ENCODE results near the gene KIR3DL2.
A peak's percentile ranks its signal among the peaks of the same experiment; 100 is the strongest.
"Not testable (repeated sequence)": the region's sequence is repeated elsewhere in the genome, so short reads cannot be mapped to it uniquely, and the experiment has no call there.

The KIR3DL2 gene

DNA sequence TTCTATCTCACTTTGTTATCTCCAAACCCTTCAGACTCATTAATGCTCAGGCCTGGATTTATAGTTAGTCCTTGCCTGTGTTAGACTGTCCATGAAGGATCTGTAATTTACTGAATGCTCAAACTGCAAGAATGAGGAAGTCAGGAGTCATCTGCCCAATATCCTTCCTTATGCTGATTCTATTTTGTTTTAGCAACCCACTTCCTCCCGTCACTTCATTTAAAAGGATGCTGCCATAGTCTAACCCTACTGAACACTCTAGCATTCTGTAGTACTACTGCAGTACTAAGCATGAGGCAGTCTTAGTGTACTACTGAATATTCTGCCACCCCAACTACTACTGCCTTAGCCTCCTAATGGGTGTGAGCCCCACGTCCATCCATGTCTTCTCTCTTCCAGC is 25.3 kb downstream of the KIR3DL2 start:
- Histone ChIP-seq H3K27ac (ENCODE audit: low read length) (no peak overlapping the region), H3K27me3 (ENCODE audit: insufficient read depth, low read length) (peaks cover 10% of the 10 kb centered on the region; the same call in 1 of the 2 replicates), H3K4me1 (ENCODE audit: insufficient read depth, low read length) (no peaks in the 10 kb centered on the region; the same call in 1 of the 2 replicates), H3K4me3 (ENCODE audit: low read length) (no peak overlapping the region), H3K9ac (ENCODE audit: low read depth, low read length) (no peak overlapping the region), H3K9me3 (ENCODE audit: insufficient read depth, low read depth, low read length) (no peaks in the 10 kb centered on the region; the same call in 1 of the 2 replicates), H3K36me3 (ENCODE audit: insufficient read depth, low read depth, low read length) (no peaks in the 10 kb centered on the region)

DNA sequence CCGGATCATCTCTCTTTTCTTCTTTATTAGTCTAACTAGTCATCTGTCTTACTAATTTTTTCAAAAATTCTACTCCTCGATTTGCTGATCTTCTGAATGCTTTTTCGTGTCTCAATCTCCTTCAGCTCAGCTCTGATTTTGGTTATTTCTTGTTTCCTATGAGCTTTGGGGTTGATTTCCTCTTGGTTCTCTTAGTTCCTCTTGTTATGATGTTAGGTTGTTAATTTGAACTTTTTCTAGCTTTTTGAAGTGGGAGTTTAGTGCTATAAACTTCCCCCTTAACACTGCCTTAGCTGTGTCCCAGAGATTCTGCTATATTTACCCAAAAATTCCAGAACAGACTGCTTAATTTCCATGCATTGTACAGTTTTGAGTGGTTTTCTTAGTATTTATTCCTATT is 27.2 kb downstream of the KIR3DL2 start:
- H3K27ac ChIP-seq (ENCODE audit: low read length) = no peak overlapping the region
- no peaks in the 10 kb centered on the region; the same call in 1 of the 2 replicates for H3K4me1 ChIP-seq (ENCODE audit: insufficient read depth, low read length)
- H3K9ac ChIP-seq (ENCODE audit: low read depth, low read length) = no peak overlapping the region
- H3K36me3 ChIP-seq (ENCODE audit: insufficient read depth, low read depth, low read length) = no peaks in the 10 kb centered on the region
- H3K4me3 ChIP-seq (ENCODE audit: low read length) = no peak overlapping the region
- H3K27me3 ChIP-seq (ENCODE audit: insufficient read depth, low read length) = peaks cover 17% of the 10 kb centered on the region
- no peaks in the 10 kb centered on the region; the same call in 1 of the 2 replicates for H3K9me3 ChIP-seq (ENCODE audit: insufficient read depth, low read depth, low read length)

DNA sequence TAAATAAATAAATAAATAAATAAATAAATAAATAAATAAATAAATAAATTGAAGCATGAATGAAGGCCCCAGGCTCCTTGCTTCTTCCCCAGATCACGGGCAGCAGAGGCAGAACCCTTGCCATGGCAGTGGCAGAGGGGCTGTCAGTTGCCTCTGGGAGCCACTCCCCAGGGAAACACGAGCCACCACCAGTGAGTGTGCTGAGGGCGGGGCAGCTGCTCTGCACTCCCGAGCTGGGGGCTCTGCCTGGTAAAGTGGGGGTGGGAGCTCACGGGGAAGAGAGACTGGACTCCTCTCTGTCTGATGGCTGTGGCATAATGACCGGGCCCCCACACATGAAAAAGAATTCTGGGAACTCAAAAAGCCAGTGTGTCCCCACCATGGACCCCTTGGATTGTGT is 31.6 kb downstream of the KIR3DL2 start:
- H3K9ac ChIP-seq (ENCODE audit: low read depth, low read length) = no peak overlapping the region

DNA sequence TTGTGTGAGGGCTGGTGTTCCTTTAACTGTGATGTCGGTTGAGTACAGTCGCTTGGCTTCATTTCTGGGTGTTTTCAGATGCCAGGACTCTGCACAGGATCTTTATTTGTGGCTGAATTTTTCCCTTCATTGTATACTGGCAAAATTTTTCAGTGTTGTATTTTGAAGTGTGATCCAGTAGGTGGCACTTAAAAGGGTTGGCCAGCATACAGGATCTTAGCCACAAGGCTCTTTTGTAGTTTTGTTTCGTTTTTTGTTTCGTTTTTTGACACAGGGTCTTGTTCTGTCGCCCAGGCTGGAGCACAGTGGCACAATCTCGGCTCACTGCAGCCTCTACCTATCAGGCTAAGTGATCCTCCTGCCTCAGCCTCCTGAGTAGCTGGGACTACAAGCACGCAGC is 32.5 kb downstream of the KIR3DL2 start:
- Histone ChIP-seq H3K9ac (ENCODE audit: low read depth, low read length) (no peak overlapping the region), H3K27ac (ENCODE audit: low read length) (no peak overlapping the region), H3K36me3 (ENCODE audit: insufficient read depth, low read depth, low read length) (no peaks in the 10 kb centered on the region), H3K9me3 (ENCODE audit: insufficient read depth, low read depth, low read length) (no peaks in the 10 kb centered on the region), H3K4me3 (ENCODE audit: low read length) (no peak overlapping the region), H3K27me3 (ENCODE audit: insufficient read depth, low read length) (peaks cover 10% of the 10 kb centered on the region), H3K4me1 (ENCODE audit: insufficient read depth, low read length) (no peaks in the 10 kb centered on the region; the same call in 1 of the 2 replicates)

More for the DNA sequence above, 31.6 kb downstream of the KIR3DL2 start:
- H3K4me3 ChIP-seq (ENCODE audit: low read length) = no peak overlapping the region
- H3K27me3 ChIP-seq (ENCODE audit: insufficient read depth, low read length) = peaks cover 10% of the 10 kb centered on the region
- H3K36me3 ChIP-seq (ENCODE audit: insufficient read depth, low read depth, low read length) = no peaks in the 10 kb centered on the region
- H3K4me1 ChIP-seq (ENCODE audit: insufficient read depth, low read length) = no peaks in the 10 kb centered on the region; the same call in 1 of the 2 replicates
- no peaks in the 10 kb centered on the region for H3K9me3 ChIP-seq (ENCODE audit: insufficient read depth, low read depth, low read length)
- no peak overlapping the region for H3K27ac ChIP-seq (ENCODE audit: low read length)

DNA sequence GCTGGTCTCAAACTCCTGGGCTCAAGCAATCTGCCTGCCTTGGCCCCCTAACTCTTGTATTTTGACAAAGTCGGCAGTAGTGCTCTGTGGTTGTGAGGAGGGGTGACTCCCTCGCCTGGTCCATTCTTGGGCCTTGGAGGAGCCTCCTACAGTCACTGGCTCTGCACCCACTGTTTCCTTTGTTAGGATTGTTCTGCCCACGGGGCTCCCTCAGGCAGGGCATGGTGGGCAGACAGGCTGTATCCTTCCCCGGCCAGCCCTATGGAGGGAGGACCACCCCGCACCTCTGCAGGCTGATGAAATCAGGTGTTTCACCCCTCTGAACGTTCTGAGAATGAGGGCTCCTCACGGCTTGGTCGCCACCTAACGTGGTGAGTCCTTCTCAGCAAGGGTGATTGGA is 33.0 kb downstream of the KIR3DL2 start:
- Histone ChIP-seq H3K27me3 (ENCODE audit: insufficient read depth, low read length) (peaks cover 10% of the 10 kb centered on the region), H3K9ac (ENCODE audit: low read depth, low read length) (no peak overlapping the region), H3K9me3 (ENCODE audit: insufficient read depth, low read depth, low read length) (no peaks in the 10 kb centered on the region), H3K4me1 (ENCODE audit: insufficient read depth, low read length) (no peaks in the 10 kb centered on the region; the same call in 1 of the 2 replicates), H3K4me3 (ENCODE audit: low read length) (no peak overlapping the region), H3K36me3 (ENCODE audit: insufficient read depth, low read depth, low read length) (no peaks in the 10 kb centered on the region), H3K27ac (ENCODE audit: low read length) (no peak overlapping the region)

DNA sequence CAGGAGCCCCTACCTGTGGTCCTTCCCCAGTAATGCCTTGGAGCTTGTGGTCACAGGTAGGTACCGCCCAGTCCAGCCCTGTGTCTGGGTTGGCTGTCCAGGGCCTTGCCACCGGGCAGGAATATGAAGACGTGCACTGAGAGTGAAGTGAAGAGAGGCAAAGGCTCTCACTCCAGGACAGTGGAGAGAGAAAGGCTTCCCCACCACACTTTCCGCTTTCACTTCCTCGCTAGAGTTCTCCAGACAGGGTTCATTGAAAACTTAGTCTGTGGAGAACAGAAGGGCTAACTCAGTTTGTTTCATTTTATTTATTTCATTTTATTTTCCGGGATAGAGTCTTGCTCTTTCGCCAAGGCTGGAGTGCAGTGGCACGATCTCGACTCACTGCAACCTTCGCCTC is 38.0 kb downstream of the KIR3DL2 start:
- no peaks in the 10 kb centered on the region for H3K27me3 ChIP-seq (ENCODE audit: insufficient read depth, low read length)
- H3K9me3 ChIP-seq (ENCODE audit: insufficient read depth, low read depth, low read length) = no peaks in the 10 kb centered on the region
- no peaks in the 10 kb centered on the region for H3K36me3 ChIP-seq (ENCODE audit: insufficient read depth, low read depth, low read length)
- no peak overlapping the region for H3K9ac ChIP-seq (ENCODE audit: low read depth, low read length)
- H3K4me1 ChIP-seq (ENCODE audit: insufficient read depth, low read length) = peaks cover 2% of the 10 kb centered on the region
- no peak overlapping the region for H3K4me3 ChIP-seq (ENCODE audit: low read length)
- no peak overlapping the region for H3K27ac ChIP-seq (ENCODE audit: low read length)

DNA sequence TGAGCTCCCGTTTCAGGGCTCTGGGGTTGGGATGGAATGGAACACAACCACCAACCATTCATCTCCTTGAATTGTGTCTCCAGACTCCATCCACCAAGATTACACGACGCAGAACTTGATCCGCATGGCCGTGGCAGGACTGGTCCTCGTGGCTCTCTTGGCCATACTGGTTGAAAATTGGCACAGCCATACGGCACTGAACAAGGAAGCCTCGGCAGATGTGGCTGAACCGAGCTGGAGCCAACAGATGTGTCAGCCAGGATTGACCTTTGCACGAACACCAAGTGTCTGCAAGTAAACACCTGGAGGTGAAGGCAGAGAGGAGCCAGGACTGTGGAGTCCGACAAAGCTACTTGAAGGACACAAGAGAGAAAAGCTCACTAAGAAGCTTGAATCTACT is 39.3 kb downstream of the KIR3DL2 start:
- no peaks in the 10 kb centered on the region for H3K27me3 ChIP-seq (ENCODE audit: insufficient read depth, low read length)
- H3K9ac ChIP-seq (ENCODE audit: low read depth, low read length) = no peak overlapping the region
- no peak overlapping the region for H3K27ac ChIP-seq (ENCODE audit: low read length)
- H3K9me3 ChIP-seq (ENCODE audit: insufficient read depth, low read depth, low read length) = no peaks in the 10 kb centered on the region
- peaks cover 4% of the 10 kb centered on the region for H3K4me1 ChIP-seq (ENCODE audit: insufficient read depth, low read length)
- no peaks in the 10 kb centered on the region for H3K36me3 ChIP-seq (ENCODE audit: insufficient read depth, low read depth, low read length)
- no peak overlapping the region for H3K4me3 ChIP-seq (ENCODE audit: low read length)

DNA sequence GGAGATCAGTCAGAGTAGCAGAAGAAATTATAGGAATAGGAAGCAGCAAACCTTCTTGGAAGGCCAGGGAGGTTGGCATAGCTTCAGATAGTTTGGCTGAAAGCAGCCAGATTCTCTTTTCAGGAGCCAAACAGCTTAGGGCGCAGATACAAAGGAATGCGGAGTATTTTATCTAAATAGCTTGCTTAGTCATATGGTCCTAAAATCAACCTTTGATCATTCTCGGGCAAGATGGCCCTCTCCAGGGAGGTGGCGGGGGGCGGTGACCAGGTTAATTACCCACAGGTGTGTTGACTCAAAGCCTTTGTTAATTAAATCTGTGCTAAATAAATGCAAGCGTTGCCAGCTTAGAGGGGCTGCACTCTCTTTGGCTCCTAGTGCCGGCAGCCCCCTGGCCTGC is 43.2 kb downstream of the KIR3DL2 start:
- no peaks in the 10 kb centered on the region for H3K36me3 ChIP-seq (ENCODE audit: insufficient read depth, low read depth, low read length)
- H3K9ac ChIP-seq (ENCODE audit: low read depth, low read length) = peak overlapping the region; percentile 32
- H3K4me3 ChIP-seq (ENCODE audit: low read length) = peak overlapping the region; percentile 35; the same call in 1 of the 2 replicates
- H3K9me3 ChIP-seq (ENCODE audit: insufficient read depth, low read depth, low read length) = no peaks in the 10 kb centered on the region
- no peaks in the 10 kb centered on the region for H3K27me3 ChIP-seq (ENCODE audit: insufficient read depth, low read length)
- H3K27ac ChIP-seq (ENCODE audit: low read length) = peak overlapping the region; percentile 56
- H3K4me1 ChIP-seq (ENCODE audit: insufficient read depth, low read length) = peaks cover 4% of the 10 kb centered on the region

DNA sequence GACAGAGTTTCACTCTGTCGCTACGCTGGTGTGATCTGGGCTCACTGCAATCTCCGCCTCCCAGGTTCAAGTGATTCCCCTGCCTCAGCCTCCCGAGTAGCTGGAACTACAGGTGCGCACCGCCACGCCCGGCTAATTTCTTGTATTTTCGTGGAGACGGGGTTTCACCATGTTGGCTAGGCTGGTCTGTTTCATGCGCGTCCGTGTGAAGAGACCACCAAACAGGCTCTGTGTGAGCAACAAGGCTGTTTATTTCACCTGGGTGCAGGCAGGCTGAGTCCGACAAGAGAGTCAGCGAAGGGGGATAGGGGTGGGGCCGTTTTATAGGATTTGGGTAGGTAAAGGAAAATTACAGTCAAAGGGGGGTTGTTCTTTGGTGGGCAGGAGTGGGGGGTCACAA is 43.9 kb downstream of the KIR3DL2 start:
- not testable (repeated sequence) for H3K36me3 ChIP-seq (ENCODE audit: insufficient read depth, low read depth, low read length); H3K4me3 ChIP-seq (ENCODE audit: low read length); H3K4me1 ChIP-seq (ENCODE audit: insufficient read depth, low read length); H3K27ac ChIP-seq (ENCODE audit: low read length); H3K27me3 ChIP-seq (ENCODE audit: insufficient read depth, low read length); H3K9ac ChIP-seq (ENCODE audit: low read depth, low read length); H3K9me3 ChIP-seq (ENCODE audit: insufficient read depth, low read depth, low read length)

DNA sequence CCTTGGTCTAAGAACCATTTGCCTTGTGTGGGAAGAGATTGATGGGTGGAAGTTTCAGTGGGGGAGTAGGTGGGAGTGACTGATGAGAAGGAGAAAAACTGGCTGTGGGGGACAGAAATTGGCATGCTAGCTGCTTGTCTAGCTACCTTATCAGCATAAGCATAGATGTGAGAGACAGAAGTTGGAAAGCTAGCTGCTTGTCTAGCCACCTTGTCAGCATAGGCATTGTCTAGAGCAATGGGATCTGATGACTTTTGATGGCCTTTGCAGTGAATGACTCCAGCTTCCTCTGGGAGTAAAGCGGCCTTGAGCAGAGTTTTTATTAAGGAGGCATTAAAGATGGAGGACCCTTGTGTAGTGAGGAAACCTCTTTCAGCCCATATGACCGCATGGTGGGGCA is 45.8 kb downstream of the KIR3DL2 start:
- Histone ChIP-seq H3K4me1 (ENCODE audit: insufficient read depth, low read length) (peaks cover 4% of the 10 kb centered on the region), H3K27ac (ENCODE audit: low read length) (no peak overlapping the region), H3K27me3 (ENCODE audit: insufficient read depth, low read length) (no peaks in the 10 kb centered on the region), H3K9me3 (ENCODE audit: insufficient read depth, low read depth, low read length) (no peaks in the 10 kb centered on the region), H3K4me3 (ENCODE audit: low read length) (no peak overlapping the region), H3K36me3 (ENCODE audit: insufficient read depth, low read depth, low read length) (no peaks in the 10 kb centered on the region), H3K9ac (ENCODE audit: low read depth, low read length) (no peak overlapping the region)

DNA sequence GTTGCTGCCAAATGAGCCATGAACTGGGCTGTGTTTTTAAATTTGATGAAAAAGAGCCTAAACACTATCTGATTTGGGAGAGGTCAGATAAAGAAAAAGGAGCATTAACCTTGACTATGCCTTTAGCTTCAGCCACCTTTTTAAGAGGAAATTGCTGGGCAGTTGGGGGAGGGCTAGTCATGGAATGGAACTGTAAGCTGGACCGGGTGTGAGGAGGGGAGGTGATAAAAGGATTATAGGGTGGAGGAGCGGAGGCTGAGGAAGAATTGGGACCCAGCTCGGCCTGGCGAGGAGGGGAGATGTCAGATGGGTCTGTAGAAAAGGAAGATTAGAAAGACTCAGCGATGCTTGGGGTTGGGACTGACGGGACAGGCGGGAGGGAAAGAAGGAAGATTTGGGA is 48.4 kb downstream of the KIR3DL2 start:
- not testable (repeated sequence) for H3K4me3 ChIP-seq (ENCODE audit: low read length); H3K27me3 ChIP-seq (ENCODE audit: insufficient read depth, low read length); H3K4me1 ChIP-seq (ENCODE audit: insufficient read depth, low read length); H3K36me3 ChIP-seq (ENCODE audit: insufficient read depth, low read depth, low read length); H3K27ac ChIP-seq (ENCODE audit: low read length); H3K9ac ChIP-seq (ENCODE audit: low read depth, low read length); H3K9me3 ChIP-seq (ENCODE audit: insufficient read depth, low read depth, low read length)

DNA sequence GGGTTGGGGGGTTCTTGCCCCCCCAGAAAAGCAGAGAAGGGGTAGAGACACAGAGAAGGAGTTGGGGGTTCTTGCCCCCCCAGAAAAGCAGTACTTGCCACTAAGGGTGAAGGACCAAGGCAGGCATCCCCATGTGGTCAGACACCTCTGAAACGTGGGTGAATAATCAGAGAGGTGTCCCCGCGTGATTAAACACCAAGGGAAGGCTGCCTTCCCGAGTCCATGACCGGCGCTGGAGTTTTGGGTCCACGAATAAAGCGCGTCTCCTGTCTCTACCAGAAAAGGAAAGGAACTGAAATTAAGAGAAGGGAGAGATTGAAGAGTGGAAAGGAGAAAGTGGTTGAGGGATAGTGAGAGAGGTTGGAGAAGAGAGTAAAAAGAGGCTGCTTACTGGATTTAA is 49.4 kb downstream of the KIR3DL2 start:
- H3K9me3 ChIP-seq (ENCODE audit: insufficient read depth, low read depth, low read length); H3K9ac ChIP-seq (ENCODE audit: low read depth, low read length); H3K27me3 ChIP-seq (ENCODE audit: insufficient read depth, low read length); H3K4me3 ChIP-seq (ENCODE audit: low read length); H3K36me3 ChIP-seq (ENCODE audit: insufficient read depth, low read depth, low read length); H3K27ac ChIP-seq (ENCODE audit: low read length); H3K4me1 ChIP-seq (ENCODE audit: insufficient read depth, low read length): not testable (repeated sequence)

DNA sequence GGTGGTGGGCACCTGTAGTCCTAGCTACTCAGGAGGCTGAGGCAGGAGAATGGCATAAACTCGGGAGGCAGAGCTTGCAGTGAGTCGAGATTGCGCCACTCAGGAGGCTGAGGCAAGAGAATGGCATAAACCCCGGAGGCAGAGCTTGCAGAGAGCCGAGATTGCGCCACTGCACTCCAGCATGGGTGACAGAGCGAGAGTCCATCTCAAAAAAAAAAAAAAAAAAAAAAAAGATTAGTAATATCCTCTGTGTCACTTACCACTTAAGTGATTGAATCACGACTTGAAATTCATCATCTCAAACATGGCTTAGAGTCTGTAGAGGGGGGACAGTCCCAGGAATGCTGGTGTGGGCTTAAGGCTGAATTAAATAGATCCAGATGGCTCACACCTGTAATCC is 50.9 kb downstream of the KIR3DL2 start:
- not testable (repeated sequence) for H3K27me3 ChIP-seq (ENCODE audit: insufficient read depth, low read length)

More for the DNA sequence above, 50.9 kb downstream of the KIR3DL2 start:
- H3K36me3 ChIP-seq (ENCODE audit: insufficient read depth, low read depth, low read length); H3K4me3 ChIP-seq (ENCODE audit: low read length); H3K27ac ChIP-seq (ENCODE audit: low read length); H3K4me1 ChIP-seq (ENCODE audit: insufficient read depth, low read length); H3K9ac ChIP-seq (ENCODE audit: low read depth, low read length); H3K9me3 ChIP-seq (ENCODE audit: insufficient read depth, low read depth, low read length): not testable (repeated sequence)

All from iPS-20b (cell line).